ENCODE data around the gene ARHGEF7. TPM values are rescaled to one million over a fixed set of nuclear protein-coding genes. Genes with fewer than 3 reads are reported as not detected.

ARHGEF7 gene
- total RNA-seq, 1 experiment from 2014 or later = 46.2 TPM

DNA sequence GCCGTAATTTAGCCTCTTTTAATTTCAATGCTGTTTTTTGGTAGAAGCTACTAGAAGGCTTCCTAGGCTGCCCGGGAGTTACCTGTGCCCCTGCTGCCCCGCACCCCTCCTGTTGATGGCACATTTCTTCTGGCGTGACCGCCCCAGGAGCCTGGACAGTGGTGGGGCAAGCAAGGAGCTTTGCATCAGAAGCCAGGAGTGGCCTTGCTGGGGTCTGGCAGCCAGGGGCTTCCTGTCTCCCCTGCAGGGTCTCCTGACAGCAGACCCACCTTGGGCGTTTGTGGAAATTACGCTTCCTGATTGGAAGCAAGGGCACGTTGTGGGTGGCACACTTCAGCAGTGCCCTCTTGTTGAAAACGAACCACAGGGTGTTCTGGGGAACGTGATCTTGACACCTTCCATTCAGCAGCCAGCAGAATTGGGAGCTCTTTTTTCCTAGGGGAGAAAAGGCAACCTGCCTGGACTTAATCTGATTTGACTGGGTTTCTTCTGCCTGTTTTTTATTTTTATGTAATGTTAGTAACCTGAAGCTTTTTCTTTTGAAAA is 115.3 kb downstream of the ARHGEF7 start:
- ChIA-PET RAD21 (ENCODE audit: low non-redundant PET in 1 of 2, low total read pairs in 2 of 2, uncharacterized antibody in 2 of 2, unreplicated experiment in 2 of 2) (no interaction called here), CTCF (no interaction called here), POLR2A (no interaction called here)
- Histone ChIP-seq H3K36me3 (ENCODE audit: control insufficient read depth in 1 of 2, insufficient read depth in 2 of 2, low read length in 2 of 2) (peaks cover 0 to 2% of the 10 kb centered on the region in 2 experiments; a peak in 1 of 4 replicates), H3K4me2 (ENCODE audit: low read length) (no peak overlapping the region), H4K20me1 (ENCODE audit: insufficient read depth) (no peaks in the 10 kb centered on the region), H3K9me3 (ENCODE audit: control insufficient read depth in 1 of 2, insufficient read depth in 1 of 2, low read depth in 1 of 2, low read length in 2 of 2) (no peaks in the 10 kb centered on the region), H3K4me1 (ENCODE audit: control insufficient read depth in 1 of 2, insufficient read depth in 2 of 2, low read length in 2 of 2) (no peaks in the 10 kb centered on the region), H3K9ac (ENCODE audit: low read length) (no peak overlapping the region), H3K79me2 (ENCODE audit: insufficient read depth, low read length) (peaks cover 54% of the 10 kb centered on the region), H2AFZ (ENCODE audit: low read depth, low read length, poor library complexity, severe bottlenecking) (no peak overlapping the region), H3K9me2 (ENCODE audit: insufficient read depth) (no peaks in the 10 kb centered on the region), H3K4me3 (replicated peaks in 1 of 2; ENCODE audit: low read depth in 1 of 2, low read length in 2 of 2) (no peak overlapping the region), H3K27ac (ENCODE audit: low read depth, low read length) (no peak overlapping the region), H3K27me3 (ENCODE audit: insufficient read depth, low read length) (no peaks in the 10 kb centered on the region)
- BruUV-seq (replicated peaks) = no TSS peak
- TF ChIP-seq TCF7L2 (IDR thresholded peaks at IDR 0.05; ENCODE audit: borderline replicate concordance, extremely low read depth, insufficient read depth, insufficient read length) = no peak
- TF ChIP-seq POLR2A (IDR thresholded peaks at IDR 0.05; ENCODE audit: borderline replicate concordance, extremely low read depth, insufficient read depth, insufficient read length) = no peak
- TF ChIP-seq, protein P1, sequence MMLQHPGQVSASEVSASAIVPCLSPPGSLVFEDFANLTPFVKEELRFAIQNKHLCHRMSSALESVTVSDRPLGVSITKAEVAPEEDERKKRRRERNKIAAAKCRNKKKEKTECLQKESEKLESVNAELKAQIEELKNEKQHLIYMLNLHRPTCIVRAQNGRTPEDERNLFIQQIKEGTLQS (IDR thresholded peaks at IDR 0.05) = no peak
- DNase-seq (ENCODE audit: low read depth, low spot score) (no peak), ATAC-seq (no peak)
- intact Hi-C loops (cut with micrococcal nuclease) = no loop called here

DNA sequence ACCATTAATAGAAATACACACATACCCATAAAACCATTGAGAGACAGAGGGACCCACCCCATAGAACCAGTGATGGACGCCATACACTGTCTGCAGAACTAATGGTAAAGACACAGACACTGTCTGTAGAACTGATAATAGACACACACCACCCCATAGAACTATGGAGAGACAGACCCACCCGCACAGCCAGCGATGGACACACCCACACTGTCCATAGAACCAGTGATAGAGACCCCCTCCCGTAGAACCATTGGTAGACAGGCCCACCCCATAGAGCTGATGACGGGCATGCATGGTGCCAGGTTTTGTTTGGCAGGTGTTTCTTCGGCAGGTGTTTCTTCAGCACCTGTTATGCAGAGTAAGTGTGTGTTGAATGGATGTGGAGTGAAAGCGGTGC is 117.1 kb downstream of the ARHGEF7 start:
- H4K20me1 ChIP-seq (ENCODE audit: insufficient read depth) = no peaks in the 10 kb centered on the region
- no peaks in the 10 kb centered on the region for H3K27me3 ChIP-seq (ENCODE audit: insufficient read depth, low read length)
- H2AFZ ChIP-seq (ENCODE audit: low read depth, low read length, poor library complexity, severe bottlenecking) = no peak overlapping the region
- intact Hi-C loops (cut with micrococcal nuclease) = no loop called here
- H3K4me1 ChIP-seq (ENCODE audit: control insufficient read depth in 1 of 2, insufficient read depth in 2 of 2, low read length in 2 of 2) = no peaks in the 10 kb centered on the region
- DNase-seq (ENCODE audit: low read depth, low spot score) (no peak), ATAC-seq (no peak)
- H3K9ac ChIP-seq (ENCODE audit: low read length) = no peak overlapping the region
- ChIA-PET RAD21 (ENCODE audit: low non-redundant PET in 1 of 2, low total read pairs in 2 of 2, uncharacterized antibody in 2 of 2, unreplicated experiment in 2 of 2) (no interaction called here), POLR2A (no interaction called here), CTCF (no interaction called here)
- no peaks in the 10 kb centered on the region for H3K9me2 ChIP-seq (ENCODE audit: insufficient read depth)
- no peak overlapping the region for H3K4me3 ChIP-seq (replicated peaks in 1 of 2; ENCODE audit: low read depth in 1 of 2, low read length in 2 of 2)
- H3K36me3 ChIP-seq (ENCODE audit: control insufficient read depth in 1 of 2, insufficient read depth in 2 of 2, low read length in 2 of 2) = peaks cover 0 to 2% of the 10 kb centered on the region in 2 experiments; a peak in 1 of 4 replicates
- H3K4me2 ChIP-seq (ENCODE audit: low read length) = no peak overlapping the region
- TF ChIP-seq, protein P2, sequence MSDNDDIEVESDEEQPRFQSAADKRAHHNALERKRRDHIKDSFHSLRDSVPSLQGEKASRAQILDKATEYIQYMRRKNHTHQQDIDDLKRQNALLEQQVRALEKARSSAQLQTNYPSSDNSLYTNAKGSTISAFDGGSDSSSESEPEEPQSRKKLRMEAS (IDR thresholded peaks at IDR 0.05) = no peak
- TF ChIP-seq TCF7L2 (IDR thresholded peaks at IDR 0.05; ENCODE audit: borderline replicate concordance, extremely low read depth, insufficient read depth, insufficient read length) (no peak), EZH2 (IDR thresholded peaks at IDR 0.05) (no peak), CEBPB (IDR thresholded peaks at IDR 0.05; ENCODE audit: low read depth) (no peak)
- TF ChIP-seq, protein P3, sequence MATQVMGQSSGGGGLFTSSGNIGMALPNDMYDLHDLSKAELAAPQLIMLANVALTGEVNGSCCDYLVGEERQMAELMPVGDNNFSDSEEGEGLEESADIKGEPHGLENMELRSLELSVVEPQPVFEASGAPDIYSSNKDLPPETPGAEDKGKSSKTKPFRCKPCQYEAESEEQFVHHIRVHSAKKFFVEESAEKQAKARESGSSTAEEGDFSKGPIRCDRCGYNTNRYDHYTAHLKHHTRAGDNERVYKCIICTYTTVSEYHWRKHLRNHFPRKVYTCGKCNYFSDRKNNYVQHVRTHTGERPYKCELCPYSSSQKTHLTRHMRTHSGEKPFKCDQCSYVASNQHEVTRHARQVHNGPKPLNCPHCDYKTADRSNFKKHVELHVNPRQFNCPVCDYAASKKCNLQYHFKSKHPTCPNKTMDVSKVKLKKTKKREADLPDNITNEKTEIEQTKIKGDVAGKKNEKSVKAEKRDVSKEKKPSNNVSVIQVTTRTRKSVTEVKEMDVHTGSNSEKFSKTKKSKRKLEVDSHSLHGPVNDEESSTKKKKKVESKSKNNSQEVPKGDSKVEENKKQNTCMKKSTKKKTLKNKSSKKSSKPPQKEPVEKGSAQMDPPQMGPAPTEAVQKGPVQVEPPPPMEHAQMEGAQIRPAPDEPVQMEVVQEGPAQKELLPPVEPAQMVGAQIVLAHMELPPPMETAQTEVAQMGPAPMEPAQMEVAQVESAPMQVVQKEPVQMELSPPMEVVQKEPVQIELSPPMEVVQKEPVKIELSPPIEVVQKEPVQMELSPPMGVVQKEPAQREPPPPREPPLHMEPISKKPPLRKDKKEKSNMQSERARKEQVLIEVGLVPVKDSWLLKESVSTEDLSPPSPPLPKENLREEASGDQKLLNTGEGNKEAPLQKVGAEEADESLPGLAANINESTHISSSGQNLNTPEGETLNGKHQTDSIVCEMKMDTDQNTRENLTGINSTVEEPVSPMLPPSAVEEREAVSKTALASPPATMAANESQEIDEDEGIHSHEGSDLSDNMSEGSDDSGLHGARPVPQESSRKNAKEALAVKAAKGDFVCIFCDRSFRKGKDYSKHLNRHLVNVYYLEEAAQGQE (IDR thresholded peaks at IDR 0.05; ENCODE audit: low read depth) = no peak
- no peaks in the 10 kb centered on the region for H3K9me3 ChIP-seq (ENCODE audit: control insufficient read depth in 1 of 2, insufficient read depth in 1 of 2, low read depth in 1 of 2, low read length in 2 of 2)
- no peak overlapping the region for H3K27ac ChIP-seq (ENCODE audit: low read depth, low read length)
- H3K79me2 ChIP-seq (ENCODE audit: insufficient read depth, low read length) = peaks cover 42% of the 10 kb centered on the region
- no TSS peak for BruUV-seq (replicated peaks)
